ENCODE results near the gene HLA-F.
A peak's percentile ranks its signal among the peaks of the same experiment; 100 is the strongest.

The HLA-F gene

GRCh38 chr6:29759457-29759856, 36.2 kb downstream of the HLA-F start:
- no peak overlapping the region for H3K4me3 ChIP-seq (ENCODE audit: low read depth, low read length)
- no peak for TF ChIP-seq CTCF (conservative IDR thresholded peaks at IDR 0.05; ENCODE audit: low read depth, low read length)
- DNase-seq (ENCODE audit: low read depth), result no peak

- TF ChIP-seq CTCF (conservative IDR thresholded peaks at IDR 0.05; ENCODE audit: low read depth, low read length), result no peak
- DNase-seq (ENCODE audit: low read depth), result peak; percentile 20
- no peak overlapping the region for H3K4me3 ChIP-seq (ENCODE audit: low read depth, low read length)
These were observed 37.1 kb downstream of the HLA-F start for GRCh38 chr6:29760328-29760727.

- DNase-seq (ENCODE audit: low read depth), result no peak
- no peak overlapping the region for H3K4me3 ChIP-seq (ENCODE audit: low read depth, low read length)
- TF ChIP-seq CTCF (conservative IDR thresholded peaks at IDR 0.05; ENCODE audit: low read depth, low read length), result no peak
These were observed 38.8 kb downstream of the HLA-F start for GRCh38 chr6:29762051-29762450.

- DNase-seq (ENCODE audit: low read depth), result no peak
- no peak overlapping the region for H3K4me3 ChIP-seq (ENCODE audit: low read depth, low read length)
- TF ChIP-seq CTCF (conservative IDR thresholded peaks at IDR 0.05; ENCODE audit: low read depth, low read length), result no peak
These were observed 39.6 kb downstream of the HLA-F start for GRCh38 chr6:29762781-29763214.

GRCh38 chr6:29763491-29764289, 40.5 kb downstream of the HLA-F start:
- H3K4me3 ChIP-seq (ENCODE audit: low read depth, low read length), result no peak overlapping the region
- TF ChIP-seq CTCF (conservative IDR thresholded peaks at IDR 0.05; ENCODE audit: low read depth, low read length), result no peak
- peak; percentile 74 for DNase-seq (ENCODE audit: low read depth)

GRCh38 chr6:29764422-29765196, 41.4 kb downstream of the HLA-F start:
- no peak overlapping the region for H3K4me3 ChIP-seq (ENCODE audit: low read depth, low read length)
- TF ChIP-seq CTCF (conservative IDR thresholded peaks at IDR 0.05; ENCODE audit: low read depth, low read length), result no peak
- no peak for DNase-seq (ENCODE audit: low read depth)
